Activated T-cell treated with anti-CD3 and anti-CD28 coated beads, Interleukin-2, amount 50 U/mL, for 4 hours (primary cell): ENCODE data around the gene SCGB1A1. TPM values are rescaled to one million over a fixed set of nuclear protein-coding genes. Genes with fewer than 3 reads are reported as not detected.
A peak's percentile ranks its signal among the peaks of the same experiment; 100 is the strongest.
"Not testable (repeated sequence)": the region's sequence is repeated elsewhere in the genome, so short reads cannot be mapped to it uniquely, and the experiment has no call there.

ENCODE experiments used
- ATAC-seq, 2 donors: fragments of 200-7000 bp; cut with Tn5 transposase; one replicate each; pipeline ENCODE4 v1.10.0; 2021
- DNase-seq: peaks from one replicate; pipeline ENCODE4 v3.0.0-alpha.2; 2020
- H3K27me3 Mint-ChIP-seq: one replicate; pipeline ENCODE4 v1.8.0; 2021; ENCODE audit warnings: low read depth, mixed read lengths
- H3K36me3 Mint-ChIP-seq: one replicate; pipeline ENCODE4 v1.8.0; 2022; ENCODE audit warnings: mixed read lengths; ENCODE audit not compliant: insufficient read depth
- H3K4me1 Mint-ChIP-seq: one replicate; pipeline ENCODE4 v1.8.0; 2021; ENCODE audit warnings: low read depth, mixed read lengths
- H3K4me3 Mint-ChIP-seq: one replicate; pipeline ENCODE4 v1.8.0; 2021; ENCODE audit warnings: mild to moderate bottlenecking, moderate library complexity, mixed read lengths
- H3K9me3 Mint-ChIP-seq: one replicate; pipeline ENCODE4 v1.8.0; 2021; ENCODE audit warnings: mixed read lengths
- total RNA-seq, 3 donors: library from RNA; stranded (reverse); gene quantifications; one replicate each; pipeline ENCODE4 v1.2.1, GENCODE V29; 2021

SCGB1A1 gene, protein sequence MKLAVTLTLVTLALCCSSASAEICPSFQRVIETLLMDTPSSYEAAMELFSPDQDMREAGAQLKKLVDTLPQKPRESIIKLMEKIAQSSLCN
- 1 to 10 TPM in 1 of 3 donors, under 1 TPM in 2; 0.61 to 1.1 (median 0.87) TPM for total RNA-seq

DNA sequence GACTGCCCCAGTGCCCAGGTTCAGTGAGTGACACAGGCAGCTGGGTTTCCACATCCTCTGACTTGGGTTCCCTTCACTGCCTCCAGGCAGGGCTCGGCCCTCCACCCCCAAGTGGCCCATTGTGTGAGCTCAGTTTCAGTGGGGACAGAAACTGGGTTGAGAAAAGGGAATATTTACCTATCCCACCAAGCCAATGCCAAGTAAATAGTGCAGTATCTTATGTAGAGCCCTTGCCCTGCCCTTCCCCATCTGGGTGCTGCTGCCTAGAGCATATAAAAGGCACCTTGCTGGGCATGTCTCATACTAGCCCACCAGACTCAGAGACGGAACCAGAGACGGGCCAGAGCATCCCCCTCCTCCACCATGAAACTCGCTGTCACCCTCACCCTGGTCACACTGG, at the start of gene SCGB1A1:
Gene SCGB1A1, plus strand, starts transcription at position 301 of the 400 bp plus-strand sequence. Its CDS starts 63 bp downstream, at position 364.
- Mint-ChIP-seq H3K27me3 (no peaks in the 10 kb centered on the region), H3K36me3 (no peaks in the 10 kb centered on the region), H3K4me3 (no peak within 1 kb of the TSS), H3K4me1 (no peaks in the 10 kb centered on the region), H3K9me3 (no peaks in the 10 kb centered on the region)
- no peak for DNase-seq
- ATAC-seq: no peak

DNA sequence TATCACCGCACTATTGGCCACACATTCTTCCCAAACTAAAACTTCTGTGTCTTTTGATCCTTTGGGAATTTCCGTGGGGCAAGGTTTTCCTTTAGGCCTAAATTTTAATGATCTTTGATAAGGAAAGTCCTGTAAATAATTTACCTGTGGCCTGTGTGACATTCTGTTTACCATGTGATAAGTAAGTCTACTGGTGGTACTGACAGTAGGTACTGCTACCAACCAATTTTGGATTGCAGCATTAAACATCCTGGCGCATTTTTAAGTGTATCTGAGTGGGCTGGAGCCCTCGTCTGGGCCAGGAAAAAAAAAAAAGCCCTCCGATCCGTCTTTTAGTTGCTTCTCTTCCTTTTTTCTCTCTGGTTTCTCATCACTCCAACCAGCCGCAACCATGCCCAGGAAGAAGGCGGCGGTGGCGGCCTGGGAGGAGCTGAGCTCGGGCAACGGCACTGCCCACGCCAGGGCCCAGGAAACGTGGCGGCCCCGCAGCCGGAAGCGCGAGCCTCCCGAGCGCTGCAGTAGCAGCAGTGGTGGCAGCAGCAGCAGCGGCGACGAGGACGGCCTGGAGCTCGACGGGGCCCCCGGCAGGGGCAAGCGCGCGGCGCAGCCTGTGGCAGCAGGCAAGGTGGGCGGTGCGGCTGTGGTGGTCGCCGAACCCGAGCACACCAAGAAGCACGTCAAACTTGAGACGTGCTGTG, 47.9 kb upstream of the SCGB1A1 start:
- Mint-ChIP-seq H3K4me3 (peak overlapping the region; percentile 61), H3K36me3 (no peaks in the 10 kb centered on the region), H3K27me3 (no peaks in the 10 kb centered on the region), H3K9me3 (no peaks in the 10 kb centered on the region), H3K4me1 (peaks cover 10% of the 10 kb centered on the region)
- ATAC-seq (peak; percentile 76 to 88), DNase-seq (peak; percentile 25)

DNA sequence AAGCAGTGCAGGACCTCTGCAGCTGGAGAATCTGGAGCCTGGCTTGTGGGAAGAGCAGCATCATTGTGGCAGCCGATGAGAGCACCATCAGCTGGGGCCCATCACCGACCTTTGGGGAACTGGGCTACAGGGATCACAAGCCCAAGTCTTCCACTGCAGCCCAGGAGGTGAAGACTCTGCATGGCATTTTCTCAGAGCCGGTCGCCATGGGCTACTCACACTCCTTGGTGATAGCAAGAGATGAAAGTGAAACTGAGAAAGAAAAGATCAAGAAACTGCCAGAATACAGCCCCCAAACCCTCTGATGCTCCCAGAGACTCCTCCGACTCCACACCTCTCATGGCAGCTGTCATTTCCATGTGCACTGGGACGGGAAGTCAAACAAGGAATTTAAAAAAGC, 46.0 kb upstream of the SCGB1A1 start:
- Mint-ChIP-seq H3K9me3 (no peaks in the 10 kb centered on the region), H3K36me3 (no peaks in the 10 kb centered on the region)
- ATAC-seq: peak in 1 of 2 donors; percentile 14

DNA sequence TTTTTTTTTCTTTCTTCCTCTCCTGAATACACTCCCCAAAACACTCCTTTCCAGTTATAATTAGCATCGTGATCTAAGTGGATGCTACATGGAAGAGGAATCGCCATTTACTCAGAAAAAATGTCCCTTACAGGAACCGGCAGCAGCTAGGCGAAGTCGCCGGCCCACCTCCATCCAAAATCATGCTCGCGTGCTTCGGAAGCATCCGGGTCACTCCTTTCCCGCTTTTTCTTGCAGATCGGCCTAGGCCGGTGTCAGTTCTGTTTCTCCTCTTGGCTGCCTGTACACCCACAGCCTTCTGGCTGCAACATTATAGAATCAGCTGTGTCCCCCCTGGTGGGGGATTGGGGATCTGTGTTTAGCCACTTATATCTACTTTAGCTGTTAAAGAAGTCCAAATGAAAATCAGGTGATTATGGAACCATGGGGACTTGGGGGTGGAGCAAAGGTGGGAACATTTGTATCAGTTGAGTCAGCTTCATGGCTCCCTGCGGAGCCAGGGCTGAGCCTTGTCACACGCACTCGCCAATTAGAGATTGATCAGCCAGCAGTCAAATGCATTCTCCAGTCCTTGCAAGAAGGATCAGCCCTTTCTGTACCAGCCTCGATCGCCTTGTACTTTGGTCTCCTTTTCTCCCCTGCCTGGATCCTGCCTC, 45.2 kb upstream of the SCGB1A1 start:
- DNase-seq (no peak), ATAC-seq (no peak)
- H3K9me3 Mint-ChIP-seq: no peaks in the 10 kb centered on the region
- H3K4me3 Mint-ChIP-seq: no peak overlapping the region
- no peaks in the 10 kb centered on the region for H3K36me3 Mint-ChIP-seq
- peaks cover 8% of the 10 kb centered on the region for H3K4me1 Mint-ChIP-seq
- no peaks in the 10 kb centered on the region for H3K27me3 Mint-ChIP-seq

More for the DNA sequence above, 46.0 kb upstream of the SCGB1A1 start:
- Mint-ChIP-seq H3K4me1 (peaks cover 10% of the 10 kb centered on the region), H3K27me3 (no peaks in the 10 kb centered on the region), H3K4me3 (no peak overlapping the region)
- no peak for DNase-seq

DNA sequence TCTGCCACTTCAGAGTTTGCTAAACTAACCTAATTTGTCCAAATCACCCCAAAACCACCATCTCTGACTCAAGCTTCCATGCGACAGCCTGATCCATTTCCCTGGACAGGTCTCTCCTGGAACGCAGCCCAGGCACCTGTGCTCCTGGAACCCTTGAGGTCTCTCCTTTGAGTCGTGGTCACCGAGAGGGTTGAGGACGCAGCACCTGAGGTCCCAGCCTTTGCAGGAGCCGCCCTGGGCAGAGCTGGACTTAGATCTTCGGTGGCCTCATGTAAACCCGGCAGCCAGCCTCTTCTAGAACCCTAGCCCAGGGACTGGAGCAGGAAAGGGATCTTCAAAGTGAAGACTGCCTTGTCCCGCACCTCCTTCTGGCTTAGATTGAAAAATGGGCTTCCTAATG, 44.0 kb upstream of the SCGB1A1 start:
- DNase-seq (no peak), ATAC-seq (no peak)
- peaks cover 8% of the 10 kb centered on the region for H3K4me1 Mint-ChIP-seq

DNA sequence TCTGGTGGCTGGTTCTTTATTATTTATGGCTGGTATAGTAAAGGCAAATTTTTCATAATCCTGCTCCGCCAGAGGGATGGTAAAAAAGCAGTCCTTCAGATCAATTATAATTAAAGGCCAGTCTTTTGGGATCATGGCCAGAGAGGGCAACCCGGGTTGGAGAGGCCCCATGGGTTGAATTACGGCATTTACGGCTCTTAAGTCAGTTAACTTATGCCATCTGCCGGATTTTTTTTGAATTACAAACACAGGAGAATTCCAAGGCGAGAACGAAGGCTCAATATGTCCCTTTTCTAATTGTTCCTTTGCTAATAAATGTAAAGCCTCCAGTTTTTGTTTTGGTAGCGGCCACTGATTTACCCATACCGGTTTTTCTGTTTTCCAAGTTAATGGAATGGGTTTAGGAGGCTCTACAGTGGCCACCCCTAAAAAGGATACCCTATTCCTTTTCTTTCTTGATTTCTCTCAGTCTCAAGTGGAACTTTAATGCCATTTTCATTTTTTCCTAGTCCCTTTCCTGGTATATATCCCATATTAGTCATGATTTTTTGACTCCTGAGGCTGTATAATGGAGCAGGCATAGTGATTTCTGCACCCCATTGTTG, 40.3 kb upstream of the SCGB1A1 start:
- not testable (repeated sequence) for ATAC-seq, H3K27me3 Mint-ChIP-seq, H3K4me1 Mint-ChIP-seq, H3K36me3 Mint-ChIP-seq, H3K9me3 Mint-ChIP-seq, H3K4me3 Mint-ChIP-seq, DNase-seq

More for the DNA sequence above, 44.0 kb upstream of the SCGB1A1 start:
- Mint-ChIP-seq H3K36me3 (no peaks in the 10 kb centered on the region), H3K27me3 (no peaks in the 10 kb centered on the region), H3K9me3 (no peaks in the 10 kb centered on the region), H3K4me3 (no peak overlapping the region)

DNA sequence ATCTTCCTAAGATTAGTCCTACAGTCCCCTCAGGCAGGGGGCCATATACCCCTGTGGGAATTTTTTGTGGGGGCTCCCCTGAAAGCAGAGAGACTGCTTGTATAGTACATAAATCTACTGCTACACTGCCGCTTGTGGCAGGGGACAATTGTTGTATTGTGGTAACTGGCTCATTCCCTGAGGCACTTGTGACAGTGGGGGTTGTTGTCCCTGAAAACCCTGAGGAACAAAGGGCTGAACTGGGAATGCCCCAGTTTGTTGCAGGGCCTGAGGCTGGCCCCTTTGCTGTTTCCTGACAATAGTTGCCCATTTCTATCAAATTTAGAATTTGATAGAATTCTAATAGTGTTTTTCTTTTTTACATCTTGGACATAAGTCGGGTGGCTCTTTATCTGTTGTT, 39.2 kb upstream of the SCGB1A1 start:
- H3K36me3 Mint-ChIP-seq, H3K27me3 Mint-ChIP-seq, H3K4me1 Mint-ChIP-seq, H3K4me3 Mint-ChIP-seq, DNase-seq, H3K9me3 Mint-ChIP-seq, ATAC-seq: not testable (repeated sequence)

DNA sequence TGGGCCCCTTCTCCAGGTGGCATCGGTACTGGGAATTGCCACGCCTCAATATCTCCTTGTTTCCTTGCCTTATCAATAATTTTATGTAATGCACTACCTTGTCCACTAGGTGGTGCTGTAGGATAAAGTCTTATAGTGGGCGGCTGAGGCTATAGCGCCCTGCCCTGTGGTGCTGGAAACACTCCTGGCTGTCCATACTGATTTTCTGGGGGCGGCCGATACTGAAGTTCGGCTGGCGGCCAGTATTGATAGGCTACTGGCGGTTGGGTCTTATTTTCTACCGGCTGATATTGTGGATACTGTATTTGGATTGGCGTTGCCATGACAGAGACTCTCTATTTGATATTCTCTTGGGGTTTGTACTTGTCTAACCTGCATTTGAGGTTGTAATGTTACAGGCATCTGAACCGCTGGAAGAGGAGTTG, 38.0 kb upstream of the SCGB1A1 start:
- H3K36me3 Mint-ChIP-seq, H3K4me3 Mint-ChIP-seq: not testable (repeated sequence)

DNA sequence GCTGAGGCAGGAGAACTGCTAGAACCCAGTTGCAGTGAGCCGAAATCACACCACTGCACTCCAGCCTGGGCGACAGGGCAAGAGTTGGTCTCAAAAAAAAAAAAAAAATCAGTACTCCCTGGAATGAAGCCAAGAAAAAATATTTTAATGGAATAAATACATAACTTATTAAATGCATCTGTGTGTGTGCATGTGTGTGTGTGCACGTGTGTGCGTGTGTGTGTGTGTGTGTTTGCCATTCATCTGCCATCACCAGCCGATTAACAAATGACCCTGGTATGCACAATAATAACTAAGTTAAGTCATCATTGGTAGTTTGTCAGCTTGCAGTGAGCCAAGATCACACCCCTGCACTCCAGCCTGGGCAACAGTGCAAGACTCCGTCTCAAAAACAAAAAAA, 35.0 kb upstream of the SCGB1A1 start:
- H3K27me3 Mint-ChIP-seq: no peaks in the 10 kb centered on the region
- ATAC-seq: no peak
- H3K9me3 Mint-ChIP-seq: no peaks in the 10 kb centered on the region
- DNase-seq: no peak
- H3K36me3 Mint-ChIP-seq: no peaks in the 10 kb centered on the region
- H3K4me1 Mint-ChIP-seq: peaks cover 12% of the 10 kb centered on the region
- no peak overlapping the region for H3K4me3 Mint-ChIP-seq

More for the DNA sequence above, 38.0 kb upstream of the SCGB1A1 start:
- H3K27me3 Mint-ChIP-seq, H3K4me1 Mint-ChIP-seq, H3K9me3 Mint-ChIP-seq, DNase-seq: not testable (repeated sequence)
- ATAC-seq: peak; percentile 82 to 83

DNA sequence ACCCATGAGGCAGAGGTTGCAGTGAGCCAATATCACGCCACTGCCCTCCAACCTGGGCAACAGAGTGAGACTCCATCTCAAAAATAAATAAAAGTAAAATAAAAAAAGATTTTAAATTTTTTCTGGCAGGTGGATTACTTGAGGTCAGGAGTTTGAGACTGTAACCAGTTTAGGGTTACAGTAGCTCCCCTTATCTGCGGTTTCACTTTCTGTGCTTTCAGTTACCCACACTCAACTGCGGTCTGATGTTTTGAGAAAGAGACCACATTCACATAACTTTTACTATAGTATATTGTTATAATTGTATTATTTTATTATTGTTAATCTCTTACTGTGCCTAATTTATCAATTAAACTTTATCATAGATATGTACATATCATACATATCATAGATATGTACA, 32.8 kb upstream of the SCGB1A1 start:
- not testable (repeated sequence) for H3K27me3 Mint-ChIP-seq, H3K4me1 Mint-ChIP-seq, DNase-seq, H3K36me3 Mint-ChIP-seq, H3K4me3 Mint-ChIP-seq, H3K9me3 Mint-ChIP-seq
- ATAC-seq: peak; percentile 38 to 40

DNA sequence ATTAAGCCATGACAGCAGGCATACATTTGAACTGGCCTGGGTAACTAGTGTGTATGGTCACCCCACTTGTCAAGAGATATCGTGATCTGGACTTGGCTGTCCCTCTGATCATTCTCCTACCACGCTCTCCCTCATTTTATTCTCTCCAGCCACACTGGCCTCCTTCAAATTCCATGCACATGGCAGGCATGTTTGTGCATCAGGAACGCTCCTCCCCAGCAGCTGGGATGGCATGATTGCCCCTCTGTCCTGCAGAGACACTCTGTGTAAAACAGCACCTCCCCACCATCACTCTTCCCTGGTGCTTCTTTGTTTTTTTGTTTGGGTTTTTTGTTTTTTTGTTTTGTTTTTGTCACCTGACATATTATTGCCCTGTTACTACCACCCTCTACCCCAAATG, 31.5 kb upstream of the SCGB1A1 start:
- peaks cover 7% of the 10 kb centered on the region for H3K4me1 Mint-ChIP-seq
- DNase-seq: no peak
- H3K9me3 Mint-ChIP-seq: no peaks in the 10 kb centered on the region
- H3K4me3 Mint-ChIP-seq: no peak overlapping the region
- H3K27me3 Mint-ChIP-seq: no peaks in the 10 kb centered on the region
- no peaks in the 10 kb centered on the region for H3K36me3 Mint-ChIP-seq
- ATAC-seq: no peak

DNA sequence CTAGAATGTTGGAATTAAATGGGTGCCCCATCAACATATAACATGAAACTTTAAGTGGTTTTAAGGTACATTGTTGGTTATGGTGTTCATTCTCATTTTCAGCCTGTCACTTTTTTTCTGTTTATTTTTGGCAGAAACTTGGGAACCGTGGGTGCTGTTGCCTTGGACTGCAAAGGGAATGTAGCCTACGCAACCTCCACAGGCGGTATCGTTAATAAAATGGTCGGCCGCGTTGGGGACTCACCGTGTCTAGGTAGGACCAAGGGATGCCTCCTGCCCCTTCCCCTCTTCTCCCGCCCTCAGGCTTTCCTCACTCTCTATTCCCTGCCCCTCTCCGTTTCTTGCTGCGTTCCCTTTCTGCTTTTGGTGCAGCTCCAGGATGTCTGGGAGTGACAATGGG, 29.8 kb upstream of the SCGB1A1 start:
- Mint-ChIP-seq H3K27me3 (no peaks in the 10 kb centered on the region), H3K9me3 (no peaks in the 10 kb centered on the region), H3K4me3 (no peak overlapping the region), H3K4me1 (peaks cover 7% of the 10 kb centered on the region), H3K36me3 (no peaks in the 10 kb centered on the region)
- DNase-seq: no peak
- ATAC-seq: no peak

DNA sequence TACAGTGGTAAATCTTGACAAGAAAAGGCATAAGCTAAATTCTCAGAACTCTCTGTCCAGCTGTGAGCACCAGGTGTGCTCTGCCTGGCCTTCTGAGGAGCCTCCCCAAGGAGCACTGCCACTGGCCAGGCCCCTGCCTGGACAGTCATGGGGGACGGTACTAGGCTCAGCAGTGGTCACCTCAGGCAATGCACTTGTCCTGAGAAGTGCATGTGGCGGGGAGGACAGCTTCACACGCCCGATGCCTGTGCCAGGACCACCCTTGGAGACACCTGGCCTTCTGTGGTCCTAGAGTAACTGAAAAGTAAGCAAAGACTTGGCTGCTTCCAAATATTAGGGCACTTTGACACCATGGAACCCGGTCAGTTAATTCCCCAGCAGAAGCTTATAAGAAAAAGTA, 28.6 kb upstream of the SCGB1A1 start:
- Mint-ChIP-seq H3K9me3 (no peaks in the 10 kb centered on the region), H3K4me1 (peaks cover 9% of the 10 kb centered on the region), H3K36me3 (no peaks in the 10 kb centered on the region), H3K4me3 (no peak overlapping the region), H3K27me3 (no peaks in the 10 kb centered on the region)
- ATAC-seq (no peak), DNase-seq (no peak)

DNA sequence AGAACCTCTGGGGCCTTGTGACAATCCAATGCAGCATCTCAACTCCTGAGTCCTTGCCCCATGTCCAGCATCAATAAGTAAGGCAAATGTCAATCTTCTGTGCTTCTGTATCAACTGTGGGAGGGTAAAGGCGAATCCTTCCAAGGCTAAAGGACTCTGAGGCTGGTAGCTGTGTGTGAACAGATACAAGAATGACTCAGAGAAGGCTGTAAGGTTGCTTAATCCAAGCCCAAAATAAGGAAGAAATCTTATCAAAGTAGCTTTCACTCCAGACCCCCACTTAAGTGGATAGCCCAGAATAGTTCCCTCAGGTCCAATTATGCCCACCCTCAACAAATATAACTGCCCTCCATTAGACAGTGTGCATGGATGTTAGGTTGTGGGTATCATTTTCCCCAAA, 28.1 kb upstream of the SCGB1A1 start:
- H3K27me3 Mint-ChIP-seq: no peaks in the 10 kb centered on the region
- no peak overlapping the region for H3K4me3 Mint-ChIP-seq
- no peaks in the 10 kb centered on the region for H3K9me3 Mint-ChIP-seq
- H3K4me1 Mint-ChIP-seq: peaks cover 9% of the 10 kb centered on the region
- DNase-seq (no peak), ATAC-seq (no peak)
- no peaks in the 10 kb centered on the region for H3K36me3 Mint-ChIP-seq
